GM19035 (cell line): ENCODE measurements around the gene KCNJ18.
"Not testable (repeated sequence)": the region's sequence is repeated elsewhere in the genome, so short reads cannot be mapped to it uniquely, and the experiment has no call there.

Source experiments
- ATAC-seq: cut with Tn5 transposase; IDR thresholded peaks from one replicate; pipeline ENCODE4 v1.9.1; 2021; ENCODE audit not compliant: unreplicated experiment

The KCNJ18 gene

DNA sequence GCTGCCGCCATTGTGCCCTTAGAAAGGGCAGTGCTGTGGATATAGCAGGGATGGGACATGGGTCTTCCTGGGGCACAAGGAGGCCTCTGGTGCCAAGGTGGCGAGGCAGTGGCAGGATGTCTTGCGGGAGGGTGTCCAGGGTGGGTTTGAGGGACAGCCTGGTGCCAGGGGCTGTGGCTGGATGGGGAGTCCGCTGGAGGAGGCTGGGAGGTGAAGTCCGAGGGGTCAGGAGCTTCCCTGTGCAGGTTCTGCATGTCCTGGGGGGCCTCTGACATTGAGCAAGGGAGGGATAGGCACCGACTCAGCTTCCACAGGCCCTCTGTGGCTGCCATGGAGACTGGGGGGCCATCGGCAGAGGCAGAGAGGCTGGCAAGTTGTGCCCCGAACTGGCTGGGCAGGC lies 9.7 kb downstream of the KCNJ18 start:
- not testable (repeated sequence) for ATAC-seq

DNA sequence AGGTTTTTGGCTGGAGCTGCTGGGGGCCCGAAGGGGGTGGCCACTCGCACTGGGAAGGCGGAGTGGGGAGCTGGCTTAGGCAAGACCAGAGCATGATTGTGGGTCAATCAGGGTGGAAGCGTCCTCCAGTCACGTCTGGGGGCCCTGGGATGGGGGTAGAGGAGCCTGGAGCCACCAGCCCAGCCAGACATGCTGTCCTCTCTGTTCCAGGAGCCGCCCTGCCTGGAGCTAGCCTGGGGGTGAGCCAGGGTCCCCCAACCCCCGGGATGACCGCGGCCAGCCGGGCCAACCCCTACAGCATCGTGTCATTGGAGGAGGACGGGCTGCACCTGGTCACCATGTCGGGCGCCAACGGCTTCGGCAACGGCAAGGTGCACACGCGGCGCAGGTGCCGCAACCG lies 10.2 kb downstream of the KCNJ18 start:
- ATAC-seq = not testable (repeated sequence)

GRCh38 chr17:21702940-21703640 lies 10.8 kb downstream of the KCNJ18 start:
- not testable (repeated sequence) for ATAC-seq

GRCh38 chr17:21703891-21704872 lies 11.9 kb downstream of the KCNJ18 start:
- ATAC-seq = not testable (repeated sequence)

DNA sequence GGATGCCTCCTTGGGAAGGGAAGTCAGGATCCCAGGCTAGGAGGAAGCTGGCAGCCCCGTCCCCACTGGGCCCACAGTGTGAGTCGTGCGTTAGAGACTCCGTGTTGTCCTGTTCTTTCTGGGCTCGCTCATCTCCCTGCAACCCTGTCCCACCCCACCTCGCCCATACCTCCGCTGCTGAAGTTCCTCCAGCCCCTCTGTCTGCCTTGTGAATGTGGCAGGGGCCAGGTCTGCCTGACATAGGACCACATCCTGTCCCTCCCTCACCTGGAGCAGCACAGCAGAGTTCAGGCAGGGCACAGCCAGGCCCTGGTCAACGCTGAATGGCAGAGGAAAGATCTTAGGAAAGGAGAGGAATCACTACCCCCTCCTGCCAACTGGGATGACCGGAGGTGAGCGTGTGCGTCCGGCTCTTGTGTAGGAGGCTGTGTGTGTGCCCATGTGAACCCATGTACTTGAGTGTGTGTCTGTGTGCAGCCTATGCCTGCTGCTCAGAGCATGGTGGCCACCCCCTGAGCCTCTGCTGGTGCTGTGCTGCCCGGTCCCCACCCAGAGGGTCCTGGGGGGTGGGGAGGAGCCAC lies 12.8 kb downstream of the KCNJ18 start:
- no peak for ATAC-seq

GRCh38 chr17:21705746-21706145 lies 13.4 kb downstream of the KCNJ18 start:
- not testable (repeated sequence) for ATAC-seq

- ATAC-seq = not testable (repeated sequence)
Measured at GRCh38 chr17:21706546-21706945, 14.2 kb downstream of the KCNJ18 start.

GRCh38 chr17:21707131-21707530 lies 14.8 kb downstream of the KCNJ18 start:
- not testable (repeated sequence) for ATAC-seq

DNA sequence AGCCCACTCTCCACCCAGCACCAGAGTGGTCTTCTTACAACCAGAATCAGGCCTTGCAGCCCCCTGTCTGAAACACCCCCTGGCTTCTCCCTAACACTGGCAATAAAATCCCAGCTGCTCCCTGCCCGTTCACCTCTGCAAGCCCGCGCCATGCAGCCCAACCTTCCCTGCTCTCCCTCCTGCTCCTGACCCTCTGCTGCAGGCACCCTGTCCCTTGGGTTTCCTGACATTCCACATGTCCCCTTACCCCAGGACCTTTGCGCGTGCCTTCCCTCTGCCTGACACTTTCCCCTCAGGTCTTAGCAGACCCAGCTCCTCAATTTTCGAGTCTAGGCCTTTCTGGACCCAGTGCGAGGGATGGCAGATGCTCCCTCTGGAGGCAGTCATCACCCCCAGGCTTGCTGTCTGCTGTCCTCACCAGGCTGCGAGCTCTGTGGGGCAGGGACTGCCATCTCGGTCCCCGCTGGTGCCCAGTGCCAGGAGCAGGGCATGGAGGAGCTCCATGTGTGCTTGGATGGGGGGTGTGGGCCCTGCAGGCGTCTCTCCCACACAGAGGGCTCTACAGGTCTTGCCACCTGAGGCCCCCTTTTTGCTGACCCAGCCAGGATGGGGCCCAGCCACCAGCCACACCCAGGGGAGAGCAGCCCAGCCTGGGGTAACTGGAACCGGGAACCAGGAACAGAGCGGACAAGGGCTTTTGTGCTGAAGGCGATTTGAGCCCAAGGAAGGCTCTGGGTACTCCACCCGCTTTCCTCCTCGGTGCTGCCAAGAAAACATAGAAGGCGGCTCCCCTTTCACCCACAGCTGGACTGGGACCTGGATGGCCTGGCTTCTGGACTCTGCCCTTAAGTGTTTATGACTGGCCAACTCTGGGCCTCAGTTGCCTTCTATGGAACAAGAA lies 15.6 kb downstream of the KCNJ18 start:
- ATAC-seq = not testable (repeated sequence)

GRCh38 chr17:21708612-21709535 lies 16.6 kb downstream of the KCNJ18 start:
- ATAC-seq = not testable (repeated sequence)

GRCh38 chr17:21709994-21710393 lies 17.7 kb downstream of the KCNJ18 start:
- ATAC-seq = not testable (repeated sequence)

DNA sequence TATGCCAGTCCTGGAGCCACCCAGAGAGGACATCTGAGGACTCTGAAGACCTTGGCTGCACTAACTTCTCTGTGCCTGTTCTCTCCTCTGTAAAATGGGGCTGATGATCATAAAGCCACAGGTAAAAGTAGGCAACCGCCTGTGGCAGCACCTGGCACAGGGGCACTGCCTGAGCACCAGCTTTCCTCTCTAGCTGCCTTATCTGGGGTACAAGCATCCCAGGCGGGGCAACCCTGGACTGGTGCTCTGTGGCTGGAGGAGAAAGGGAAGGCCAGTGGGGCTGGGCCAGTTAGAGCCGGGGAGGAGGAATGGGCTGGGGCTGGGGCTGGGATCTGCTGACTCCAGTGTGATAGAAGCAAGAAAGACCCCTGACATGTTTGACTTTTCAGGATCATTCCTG lies 18.2 kb downstream of the KCNJ18 start:
- ATAC-seq = not testable (repeated sequence)

- no peak for ATAC-seq
Measured at GRCh38 chr17:21711182-21711581, 18.9 kb downstream of the KCNJ18 start.

DNA sequence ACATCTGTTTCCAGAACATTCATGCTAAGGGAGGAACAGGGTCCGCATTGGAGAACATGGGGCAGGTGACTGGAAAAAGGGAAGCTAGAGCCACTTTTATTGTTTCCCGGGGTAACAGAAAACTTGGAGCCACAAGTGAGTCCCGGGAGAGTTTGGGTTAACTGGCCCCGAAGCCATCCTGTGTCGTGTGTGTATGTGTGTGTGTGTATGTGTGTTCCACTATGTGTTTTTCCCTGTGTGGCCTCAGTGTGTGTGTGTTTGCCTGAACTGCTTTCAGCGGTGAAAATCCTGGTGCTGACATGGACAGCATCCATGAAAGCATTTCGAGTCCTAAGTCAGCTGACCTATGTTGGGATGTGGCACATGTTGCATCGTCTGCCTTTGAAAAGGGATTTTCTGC lies 20.7 kb downstream of the KCNJ18 start:
- ATAC-seq = not testable (repeated sequence)

DNA sequence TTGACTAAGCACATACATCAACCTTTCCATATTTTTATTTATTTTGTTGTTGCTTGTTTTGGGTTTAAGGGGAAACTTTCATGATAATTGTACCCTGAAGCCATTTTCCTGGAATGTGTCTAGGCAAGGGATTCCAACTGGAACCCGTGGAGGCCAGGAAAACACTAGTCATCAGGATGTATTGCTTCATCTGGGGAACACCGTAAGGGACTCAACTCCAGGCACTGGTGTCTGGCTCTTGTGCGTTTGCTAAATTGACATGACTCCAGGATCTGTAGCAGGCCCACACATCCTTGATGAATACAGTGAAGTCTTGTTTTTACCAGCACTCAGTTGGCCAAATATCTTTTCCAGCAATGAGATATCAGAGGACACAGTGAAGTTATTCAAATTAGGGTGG lies 21.3 kb downstream of the KCNJ18 start:
- not testable (repeated sequence) for ATAC-seq

- not testable (repeated sequence) for ATAC-seq
Measured at GRCh38 chr17:21714676-21715075, 22.4 kb downstream of the KCNJ18 start.

DNA sequence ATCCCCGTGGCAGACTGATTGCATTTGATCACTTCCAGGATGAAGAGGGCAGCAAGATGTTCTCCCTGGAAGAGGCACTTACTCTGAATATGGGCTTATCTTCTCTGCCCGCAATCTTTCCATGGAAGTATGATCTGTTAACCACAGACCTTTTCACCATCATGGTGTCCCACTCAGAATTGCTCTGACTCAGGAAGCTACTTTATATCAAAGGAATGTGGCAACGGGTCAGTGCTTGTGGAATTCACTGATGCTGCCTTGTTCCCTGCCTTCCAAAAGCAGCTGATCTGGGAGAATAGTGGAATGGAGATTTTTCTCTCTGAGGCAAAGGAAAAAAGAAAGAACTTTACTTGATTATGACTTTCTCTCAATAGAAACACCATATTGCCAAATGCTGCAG lies 23.6 kb downstream of the KCNJ18 start:
- ATAC-seq = not testable (repeated sequence)

GRCh38 chr17:21718971-21719370 lies 26.6 kb downstream of the KCNJ18 start:
- ATAC-seq = not testable (repeated sequence)

DNA sequence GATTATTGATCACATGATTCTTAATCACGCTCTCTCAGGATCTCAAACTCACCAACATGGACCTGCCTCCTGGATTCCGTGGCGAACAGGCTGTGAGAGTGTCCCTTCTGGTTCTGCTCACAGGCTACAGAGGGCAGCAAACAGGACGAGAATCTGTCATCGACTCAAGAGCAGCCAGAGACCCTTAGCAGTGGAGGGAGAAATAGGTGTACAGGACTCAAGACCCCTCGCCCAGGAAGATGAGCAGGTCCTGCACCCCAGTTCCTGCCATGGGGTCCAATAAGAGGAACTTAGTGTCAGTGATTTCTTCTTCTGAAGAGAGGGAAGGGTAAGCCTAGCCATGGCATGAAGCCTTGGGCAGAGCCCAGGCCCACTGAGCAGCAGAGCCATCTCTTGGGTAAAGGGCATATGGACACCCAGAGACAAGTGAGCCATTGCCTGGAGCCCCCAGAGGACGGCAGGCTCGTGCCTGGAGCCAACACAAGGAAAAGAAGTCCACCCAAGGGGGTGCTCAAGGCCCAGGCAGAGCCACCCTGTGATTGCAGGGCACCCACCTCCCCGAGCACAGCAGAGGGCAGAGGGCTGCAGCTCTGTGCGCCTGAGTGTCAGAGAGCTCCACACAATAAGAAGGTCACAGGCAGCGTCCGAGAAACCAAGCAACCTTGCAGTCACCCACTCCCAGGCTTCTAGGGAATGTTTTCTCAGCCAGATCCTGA lies 27.3 kb downstream of the KCNJ18 start:
- not testable (repeated sequence) for ATAC-seq
